Measurements from ENCODE around the gene RHOT1.
"Not testable (repeated sequence)": the region's sequence is repeated elsewhere in the genome, so short reads cannot be mapped to it uniquely, and the experiment has no call there.

Gene RHOT1

DNA sequence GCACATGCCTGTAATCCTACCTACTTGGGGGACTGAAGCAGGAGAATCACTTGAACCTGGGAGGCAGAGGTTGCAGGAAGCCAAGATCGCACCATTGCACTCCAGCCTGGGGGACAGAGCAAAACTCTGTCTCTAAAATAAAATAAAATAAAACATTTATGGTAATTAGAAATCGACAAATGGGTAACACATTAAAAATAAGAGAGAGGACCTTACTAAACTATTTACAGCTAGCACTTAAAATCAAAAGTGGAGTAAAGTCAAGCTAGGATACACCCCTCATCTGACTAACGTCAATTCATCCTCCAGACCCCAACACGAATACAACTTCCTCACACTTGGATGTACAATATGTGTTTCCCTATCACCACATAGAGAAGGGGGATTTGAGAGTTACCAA, 27.8 kb upstream of the RHOT1 start:
- no peak for DNase-seq (ENCODE audit: low spot score)
- TF ChIP-seq, protein P1, sequence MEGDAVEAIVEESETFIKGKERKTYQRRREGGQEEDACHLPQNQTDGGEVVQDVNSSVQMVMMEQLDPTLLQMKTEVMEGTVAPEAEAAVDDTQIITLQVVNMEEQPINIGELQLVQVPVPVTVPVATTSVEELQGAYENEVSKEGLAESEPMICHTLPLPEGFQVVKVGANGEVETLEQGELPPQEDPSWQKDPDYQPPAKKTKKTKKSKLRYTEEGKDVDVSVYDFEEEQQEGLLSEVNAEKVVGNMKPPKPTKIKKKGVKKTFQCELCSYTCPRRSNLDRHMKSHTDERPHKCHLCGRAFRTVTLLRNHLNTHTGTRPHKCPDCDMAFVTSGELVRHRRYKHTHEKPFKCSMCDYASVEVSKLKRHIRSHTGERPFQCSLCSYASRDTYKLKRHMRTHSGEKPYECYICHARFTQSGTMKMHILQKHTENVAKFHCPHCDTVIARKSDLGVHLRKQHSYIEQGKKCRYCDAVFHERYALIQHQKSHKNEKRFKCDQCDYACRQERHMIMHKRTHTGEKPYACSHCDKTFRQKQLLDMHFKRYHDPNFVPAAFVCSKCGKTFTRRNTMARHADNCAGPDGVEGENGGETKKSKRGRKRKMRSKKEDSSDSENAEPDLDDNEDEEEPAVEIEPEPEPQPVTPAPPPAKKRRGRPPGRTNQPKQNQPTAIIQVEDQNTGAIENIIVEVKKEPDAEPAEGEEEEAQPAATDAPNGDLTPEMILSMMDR (IDR thresholded peaks at IDR 0.05; ENCODE audit: borderline replicate concordance, control extremely low read depth, extremely low read depth, insufficient read depth, missing control alignments), result no peak
- in situ Hi-C loops (cut with MboI; ENCODE audit: low sequenced_read_pairs, unreplicated experiment), result no loop called here

DNA sequence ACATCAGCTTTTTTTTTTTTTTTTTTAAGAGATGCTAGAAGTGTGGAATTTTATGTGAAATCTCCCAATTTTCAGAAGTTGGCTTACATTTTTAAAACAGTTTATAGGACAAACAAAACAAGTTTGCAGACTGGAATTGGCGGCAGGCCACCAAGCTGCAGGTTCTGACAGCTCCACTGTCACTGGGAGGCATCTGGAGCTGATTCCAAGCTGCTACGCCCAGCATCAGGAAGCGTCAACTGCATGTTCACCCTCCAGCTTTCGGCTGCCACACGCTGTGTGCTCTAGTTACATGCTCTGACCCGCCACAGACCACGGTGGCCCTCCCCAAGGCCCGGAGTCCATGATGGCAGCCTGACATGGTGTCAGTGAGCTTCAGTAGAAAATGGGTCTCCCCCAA, 26.8 kb upstream of the RHOT1 start:
- DNase-seq (ENCODE audit: low spot score); in situ Hi-C loops (cut with MboI; ENCODE audit: low sequenced_read_pairs, unreplicated experiment): not testable (repeated sequence)

GRCh38 chr17:32116937-32117336, 25.4 kb upstream of the RHOT1 start:
- in situ Hi-C loops (cut with MboI; ENCODE audit: low sequenced_read_pairs, unreplicated experiment), result no loop called here
- TF ChIP-seq, protein P1 (IDR thresholded peaks at IDR 0.05; ENCODE audit: borderline replicate concordance, control extremely low read depth, extremely low read depth, insufficient read depth, missing control alignments), result no peak
- DNase-seq (ENCODE audit: low spot score), result no peak

DNA sequence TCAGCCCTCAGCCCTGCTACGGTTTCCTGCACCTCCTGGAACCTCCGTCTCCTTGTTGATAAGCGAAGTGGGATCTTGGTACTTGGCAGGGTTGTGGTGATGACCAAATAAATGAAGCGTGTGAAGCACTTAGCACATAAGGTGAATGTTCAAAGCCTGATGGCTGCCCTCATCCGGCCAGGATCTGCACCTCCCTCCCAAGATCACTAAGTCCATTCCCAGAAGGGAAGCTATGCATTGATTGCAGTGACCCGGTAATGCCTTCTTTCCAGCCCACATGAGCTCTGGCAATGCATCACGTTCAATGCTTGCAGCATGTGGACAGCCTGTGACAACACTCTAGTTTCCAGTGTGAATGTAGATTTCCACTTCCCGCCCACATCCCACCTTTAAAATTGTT, 24.9 kb upstream of the RHOT1 start:
- in situ Hi-C loops (cut with MboI; ENCODE audit: low sequenced_read_pairs, unreplicated experiment), result no loop called here
- TF ChIP-seq, protein P1 (IDR thresholded peaks at IDR 0.05; ENCODE audit: borderline replicate concordance, control extremely low read depth, extremely low read depth, insufficient read depth, missing control alignments), result no peak
- DNase-seq (ENCODE audit: low spot score), result no peak

DNA sequence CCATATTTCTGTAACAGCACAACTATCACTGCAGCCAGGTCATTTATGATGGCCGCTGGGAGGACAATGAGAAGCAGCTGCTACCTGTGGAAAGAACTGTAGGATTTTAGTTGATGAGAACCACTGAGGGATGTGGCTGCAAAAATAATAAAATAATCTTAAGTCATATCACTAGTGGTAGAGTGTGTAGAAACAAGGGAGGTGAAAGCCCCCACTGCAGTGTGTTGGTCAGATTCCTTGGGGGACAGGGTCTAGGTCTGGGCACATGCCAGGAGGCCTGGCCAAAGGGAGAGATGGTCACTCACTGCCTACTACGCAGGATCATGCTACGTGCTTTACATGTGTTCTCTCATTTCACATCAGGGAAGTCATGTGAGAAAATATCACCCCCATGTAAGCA, 24.2 kb upstream of the RHOT1 start:
- in situ Hi-C loops (cut with MboI; ENCODE audit: low sequenced_read_pairs, unreplicated experiment); DNase-seq (ENCODE audit: low spot score): not testable (repeated sequence)

- in situ Hi-C loops (cut with MboI; ENCODE audit: low sequenced_read_pairs, unreplicated experiment), result no loop called here
- TF ChIP-seq, protein P1 (IDR thresholded peaks at IDR 0.05; ENCODE audit: borderline replicate concordance, control extremely low read depth, extremely low read depth, insufficient read depth, missing control alignments), result no peak
- no peak for DNase-seq (ENCODE audit: low spot score)
These were observed 23.5 kb upstream of the RHOT1 start for GRCh38 chr17:32118835-32119234.

- in situ Hi-C loops (cut with MboI; ENCODE audit: low sequenced_read_pairs, unreplicated experiment), result no loop called here
- no peak for DNase-seq (ENCODE audit: low spot score)
- TF ChIP-seq, protein P1 (IDR thresholded peaks at IDR 0.05; ENCODE audit: borderline replicate concordance, control extremely low read depth, extremely low read depth, insufficient read depth, missing control alignments), result no peak
These were observed 22.2 kb upstream of the RHOT1 start for GRCh38 chr17:32120141-32120540.

- in situ Hi-C loops (cut with MboI; ENCODE audit: low sequenced_read_pairs, unreplicated experiment), result no loop called here
- TF ChIP-seq, protein P1 (IDR thresholded peaks at IDR 0.05; ENCODE audit: borderline replicate concordance, control extremely low read depth, extremely low read depth, insufficient read depth, missing control alignments), result no peak
- DNase-seq (ENCODE audit: low spot score), result no peak
These were observed 21.6 kb upstream of the RHOT1 start for GRCh38 chr17:32120716-32121115.

Measured in GM13976 (cell line).